Calu3 (cell line): ENCODE results near the gene ELOVL5. TPM values are rescaled to one million over a fixed set of nuclear protein-coding genes. Genes with fewer than 3 reads are reported as not detected.
"Not testable (repeated sequence)": the region's sequence is repeated elsewhere in the genome, so short reads cannot be mapped to it uniquely, and the experiment has no call there.

Experiments
- BruUV-seq: library from RNA; stranded (reverse); fragments of 400-500 nt; replicated peaks from 2 replicates; lab custom pipeline; 2021; lab: Mats Ljungman, UMichigan
- CTCF ChIA-PET: fragments of 300-600 bp; sonication (Branson Sonifier 250); formaldehyde crosslinking; loops from one replicate; lab custom pipeline; 2022; ENCODE audit warnings: antibody characterized with exemption; lab: Charles Lee
- DNase-seq: peaks from one replicate; pipeline ENCODE4 v3.0.0; 2022
- H3K27ac Mint-ChIP-seq: one replicate; pipeline ENCODE4 v1.8.0; 2022; ENCODE audit warnings: mixed read lengths; ENCODE audit not compliant: unreplicated experiment
- H3K27me3 Mint-ChIP-seq: one replicate; pipeline ENCODE4 v1.8.0; 2022; ENCODE audit warnings: mixed read lengths; ENCODE audit not compliant: unreplicated experiment
- H3K36me3 Mint-ChIP-seq: one replicate; pipeline ENCODE4 v1.8.0; 2022; ENCODE audit warnings: mild to moderate bottlenecking, moderate library complexity, mixed read lengths; ENCODE audit not compliant: insufficient read depth, unreplicated experiment
- H3K4me1 Mint-ChIP-seq: one replicate; pipeline ENCODE4 v1.8.0; 2022; ENCODE audit warnings: mild to moderate bottlenecking, low read depth, mixed read lengths; ENCODE audit not compliant: unreplicated experiment
- H3K4me3 Mint-ChIP-seq: one replicate; pipeline ENCODE4 v1.8.0; 2022; ENCODE audit warnings: mild to moderate bottlenecking, low read depth, moderate library complexity, mixed read lengths; ENCODE audit not compliant: unreplicated experiment
- H3K9me3 Mint-ChIP-seq: one replicate; pipeline ENCODE4 v1.8.0; 2022; ENCODE audit warnings: low read depth, mixed read lengths; ENCODE audit not compliant: unreplicated experiment
- CTCF ChIP-seq: fragments of 200-600 bp; IDR thresholded peaks from one replicate; pipeline ENCODE4 v1.8.0; 2022; ENCODE audit warnings: antibody characterized with exemption; ENCODE audit not compliant: unreplicated experiment
- intact Hi-C: fragments of 100-400 bp; cut with micrococcal nuclease; formaldehyde crosslinking; loops from one replicate; pipeline ENCODE4 v1.10.0; 2022; ENCODE audit not compliant: unreplicated experiment
- total RNA-seq: library from RNA; stranded (reverse); gene quantifications from 2 replicates; pipeline ENCODE4 v1.2.3, GENCODE V29; 2022

The ELOVL5 gene
- total RNA-seq, 1 experiment from 2014 or later = 114 TPM

- peak; percentile 6 for DNase-seq
- CTCF ChIA-PET = no interaction called here
- no TSS peak for BruUV-seq
- Mint-ChIP-seq H3K27ac (no peak overlapping the region), H3K9me3 (no peaks in the 10 kb centered on the region), H3K36me3 (peaks cover 2% of the 10 kb centered on the region), H3K4me3 (no peak overlapping the region), H3K4me1 (peaks cover 32% of the 10 kb centered on the region), H3K27me3 (no peaks in the 10 kb centered on the region)
- intact Hi-C loops = loop anchor here (2.0 kb wide), 1 partner anchor 20 kb away; no protein-coding TSS in a partner anchor
- TF ChIP-seq CTCF = no peak
Observed at GRCh38 chr6:53306819-53307347, 41.9 kb downstream of the ELOVL5 start.

- H3K9me3 Mint-ChIP-seq, H3K36me3 Mint-ChIP-seq, H3K27me3 Mint-ChIP-seq, DNase-seq, BruUV-seq, H3K4me3 Mint-ChIP-seq, H3K27ac Mint-ChIP-seq, CTCF ChIA-PET: not testable (repeated sequence)
- intact Hi-C loops = loop anchor here (2.0 kb wide), 1 partner anchor 21 kb away; no protein-coding TSS in a partner anchor
- peaks cover 38% of the 10 kb centered on the region for H3K4me1 Mint-ChIP-seq
Observed at GRCh38 chr6:53306217-53306616, 42.5 kb downstream of the ELOVL5 start.

GRCh38 chr6:53305506-53306005, 43.2 kb downstream of the ELOVL5 start:
- DNase-seq, CTCF ChIA-PET, H3K9me3 Mint-ChIP-seq, BruUV-seq, H3K4me3 Mint-ChIP-seq, H3K27ac Mint-ChIP-seq, H3K27me3 Mint-ChIP-seq, H3K36me3 Mint-ChIP-seq: not testable (repeated sequence)
- intact Hi-C loops = loop anchor here (2.0 kb wide), 1 partner anchor 21 kb away; no protein-coding TSS in a partner anchor
- peaks cover 44% of the 10 kb centered on the region for H3K4me1 Mint-ChIP-seq

GRCh38 chr6:53304953-53305352, 43.8 kb downstream of the ELOVL5 start:
- H3K27ac Mint-ChIP-seq, BruUV-seq, DNase-seq, H3K27me3 Mint-ChIP-seq, H3K36me3 Mint-ChIP-seq, CTCF ChIA-PET, intact Hi-C loops, H3K4me3 Mint-ChIP-seq, H3K9me3 Mint-ChIP-seq: not testable (repeated sequence)
- peaks cover 44% of the 10 kb centered on the region for H3K4me1 Mint-ChIP-seq

GRCh38 chr6:53302678-53303360, 45.9 kb downstream of the ELOVL5 start:
- Mint-ChIP-seq H3K4me3 (peak overlapping the region; percentile 32), H3K27ac (peak overlapping the region; percentile 84), H3K27me3 (no peaks in the 10 kb centered on the region), H3K9me3 (no peaks in the 10 kb centered on the region), H3K4me1 (peaks cover 54% of the 10 kb centered on the region), H3K36me3 (peaks cover 7% of the 10 kb centered on the region)
- no peak for DNase-seq
- TF ChIP-seq CTCF = no peak
- CTCF ChIA-PET = interaction anchor here (0.6 kb wide), 1 partner anchor 275 kb away, joined by 4 read pairs; no protein-coding TSS in a partner anchor
- BruUV-seq = no TSS peak
- intact Hi-C loops = no loop called here
